ENCODE measurements around the gene SHOX. TPM values are rescaled to one million over a fixed set of nuclear protein-coding genes. Genes with fewer than 3 reads are reported as not detected.
A peak's percentile ranks its signal among the peaks of the same experiment; 100 is the strongest.
"Not testable (repeated sequence)": the region's sequence is repeated elsewhere in the genome, so short reads cannot be mapped to it uniquely, and the experiment has no call there.

Gene SHOX
- total and polyA plus RNA-seq, 5 experiments from 2014 or later = not detected

DNA sequence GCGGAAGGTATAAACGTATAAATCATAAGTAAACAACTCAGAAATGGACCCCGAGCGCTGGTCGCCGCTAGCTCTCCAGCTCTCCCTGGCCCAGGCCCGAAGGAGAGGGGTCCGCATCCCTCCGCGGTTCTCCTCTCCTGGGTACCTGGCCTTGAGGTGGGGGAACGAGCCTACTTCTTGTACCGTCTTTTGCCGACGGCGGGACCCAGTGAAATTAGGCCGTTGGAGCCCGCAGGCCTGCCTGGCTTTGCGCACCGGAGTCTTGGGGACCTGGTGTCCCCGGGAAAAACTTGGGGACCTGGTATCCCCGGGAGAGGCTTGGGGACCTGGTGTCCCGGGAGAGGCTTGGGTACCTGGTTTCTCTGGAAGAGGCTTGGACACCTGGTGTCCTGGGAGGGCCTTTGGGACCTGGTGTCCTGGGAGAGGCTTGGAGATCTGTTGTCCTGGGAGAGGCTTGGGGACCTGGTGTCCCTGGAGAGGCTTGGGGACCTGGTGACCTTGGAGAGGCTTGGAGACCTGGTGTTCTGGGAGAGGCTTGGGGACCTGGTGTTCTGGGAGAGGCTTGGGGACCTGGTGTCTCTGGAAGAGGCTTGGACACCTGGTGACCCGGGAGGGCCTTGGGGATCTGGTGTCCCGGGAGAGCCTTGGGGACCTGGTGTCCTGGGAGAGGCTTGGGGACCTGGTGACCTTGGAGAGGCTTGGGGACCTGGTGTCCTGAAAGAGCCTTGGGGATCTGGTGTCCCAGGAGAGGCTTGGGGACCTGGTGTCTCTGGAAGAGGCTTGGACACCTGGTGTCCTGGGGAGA lies 12.0 kb downstream of the SHOX start:
- H3K9me3 Mint-ChIP-seq = peaks cover 0 to 3% (median 0%) of the 10 kb centered on the region in 9 donors
- H3K27me3 Mint-ChIP-seq = peaks cover 16 to 57% (median 44%) of the 10 kb centered on the region in 5 donors
- POLR2A ChIA-PET = no interaction called here
- no peak overlapping the region for H3K27ac Mint-ChIP-seq
- peaks cover 5 to 8% (median 7%) of the 10 kb centered on the region in 4 donors for H3K4me1 Mint-ChIP-seq
- DNase-seq (peak in 1 of 10 donors; percentile 14), ATAC-seq (no peak)
- H3K36me3 Mint-ChIP-seq = peaks cover 0 to 2% (median 0%) of the 10 kb centered on the region in 3 donors
- H3K4me3 Mint-ChIP-seq = no peak overlapping the region

DNA sequence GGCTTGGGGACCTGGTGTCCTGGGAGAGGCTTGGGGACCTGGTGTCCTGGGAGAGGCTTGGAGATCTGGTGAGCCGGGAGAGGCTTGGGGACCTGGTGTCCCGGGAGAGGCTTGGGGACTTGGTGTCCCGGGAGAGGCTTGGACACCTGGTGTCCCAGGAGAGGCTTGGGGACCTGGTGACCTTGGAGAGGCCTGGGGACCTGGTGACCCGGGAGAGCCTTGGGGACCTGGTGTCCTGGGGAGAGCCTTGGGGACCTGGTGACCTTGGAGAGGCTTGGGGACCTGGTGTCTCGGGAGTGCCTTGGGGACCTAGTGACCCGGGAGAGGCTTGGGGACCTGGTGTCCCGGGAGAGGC lies 12.6 kb downstream of the SHOX start:
- POLR2A ChIA-PET = no interaction called here
- no peak for ATAC-seq
- no peak for DNase-seq
- H3K27ac Mint-ChIP-seq = no peak overlapping the region
- peaks cover 0 to under 1% (median 0%) of the 10 kb centered on the region in 3 donors for H3K36me3 Mint-ChIP-seq
- H3K27me3 Mint-ChIP-seq = peaks cover 10 to 52% (median 38%) of the 10 kb centered on the region in 5 donors
- H3K9me3 Mint-ChIP-seq = peaks cover 0 to under 1% (median 0%) of the 10 kb centered on the region in 9 donors
- H3K4me1 Mint-ChIP-seq = peaks cover 0 to 2% (median 1%) of the 10 kb centered on the region in 4 donors
- no peak overlapping the region for H3K4me3 Mint-ChIP-seq

DNA sequence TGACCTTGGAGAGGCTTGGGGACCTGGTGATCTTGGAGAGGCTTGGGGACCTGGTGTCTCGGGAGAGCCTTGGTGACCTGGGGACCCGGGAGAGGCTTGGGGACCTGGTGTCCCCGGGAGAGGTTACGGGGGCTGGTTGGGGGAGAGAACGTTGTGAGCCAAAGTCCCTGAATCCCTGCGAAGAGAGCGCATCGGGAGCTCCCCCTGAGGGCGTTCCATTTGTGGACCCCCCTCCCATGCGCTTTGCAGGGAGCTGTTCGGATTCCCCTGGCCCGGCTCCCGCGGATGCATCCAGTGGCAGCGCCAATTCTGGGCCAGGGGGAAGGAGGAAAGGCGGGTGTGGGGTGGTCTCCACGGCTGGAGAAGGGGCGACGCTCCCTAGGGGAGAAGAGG lies 13.3 kb downstream of the SHOX start:
- ATAC-seq (no peak), DNase-seq (no peak)
- POLR2A ChIA-PET = no interaction called here
- Mint-ChIP-seq H3K4me3 (no peak overlapping the region), H3K27me3 (peaks cover 9 to 48% (median 31%) of the 10 kb centered on the region in 5 donors), H3K27ac (no peak overlapping the region), H3K36me3 (no peaks in the 10 kb centered on the region), H3K4me1 (peaks cover 0 to 1% (median 0%) of the 10 kb centered on the region in 4 donors), H3K9me3 (no peaks in the 10 kb centered on the region)

DNA sequence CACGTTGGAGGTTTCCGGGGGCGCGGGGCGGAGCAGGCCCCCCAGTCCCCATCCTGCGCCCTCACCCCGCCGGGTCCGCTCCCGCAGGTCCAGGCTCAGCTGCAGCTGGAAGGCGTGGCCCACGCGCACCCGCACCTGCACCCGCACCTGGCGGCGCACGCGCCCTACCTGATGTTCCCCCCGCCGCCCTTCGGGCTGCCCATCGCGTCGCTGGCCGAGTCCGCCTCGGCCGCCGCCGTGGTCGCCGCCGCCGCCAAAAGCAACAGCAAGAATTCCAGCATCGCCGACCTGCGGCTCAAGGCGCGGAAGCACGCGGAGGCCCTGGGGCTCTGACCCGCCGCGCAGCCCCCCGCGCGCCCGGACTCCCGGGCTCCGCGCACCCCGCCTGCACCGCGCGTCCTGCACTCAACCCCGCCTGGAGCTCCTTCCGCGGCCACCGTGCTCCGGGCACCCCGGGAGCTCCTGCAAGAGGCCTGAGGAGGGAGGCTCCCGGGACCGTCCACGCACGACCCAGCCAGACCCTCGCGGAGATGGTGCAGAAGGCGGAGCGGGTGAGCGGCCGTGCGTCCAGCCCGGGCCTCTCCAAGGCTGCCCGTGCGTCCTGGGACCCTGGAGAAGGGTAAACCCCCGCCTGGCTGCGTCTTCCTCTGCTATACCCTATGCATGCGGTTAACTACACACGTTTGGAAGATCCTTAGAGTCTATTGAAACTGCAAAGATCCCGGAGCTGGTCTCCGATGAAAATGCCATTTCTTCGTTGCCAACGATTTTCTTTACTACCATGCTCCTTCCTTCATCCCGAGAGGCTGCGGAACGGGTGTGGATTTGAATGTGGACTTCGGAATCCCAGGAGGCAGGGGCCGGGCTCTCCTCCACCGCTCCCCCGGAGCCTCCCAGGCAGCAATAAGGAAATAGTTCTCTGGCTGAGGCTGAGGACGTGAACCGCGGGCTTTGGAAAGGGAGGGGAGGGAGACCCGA lies 14.0 kb downstream of the SHOX start:
- Mint-ChIP-seq H3K9me3 (no peaks in the 10 kb centered on the region), H3K27me3 (peaks cover 4 to 42% (median 24%) of the 10 kb centered on the region in 5 donors), H3K36me3 (no peaks in the 10 kb centered on the region), H3K4me1 (peaks cover 0 to 1% (median 0%) of the 10 kb centered on the region in 4 donors), H3K4me3 (no peak overlapping the region), H3K27ac (no peak overlapping the region)
- ATAC-seq (no peak), DNase-seq (peak in 1 of 10 donors; percentile 17)
- POLR2A ChIA-PET = no interaction called here

DNA sequence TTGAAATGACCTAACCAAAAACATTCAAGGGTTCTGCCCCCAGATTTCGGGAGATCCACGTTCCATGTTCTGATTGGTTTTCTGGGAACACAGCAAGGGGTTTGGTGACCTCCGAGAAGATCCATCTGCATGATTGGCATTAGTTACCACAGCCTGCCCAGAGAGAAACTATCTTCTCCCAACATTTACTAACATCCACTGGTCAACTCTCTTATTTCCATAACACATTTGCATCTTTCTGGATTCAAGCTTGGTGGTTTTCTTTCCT lies 15.6 kb downstream of the SHOX start:
- no peak for DNase-seq
- Mint-ChIP-seq H3K36me3 (no peaks in the 10 kb centered on the region), H3K27me3 (peaks cover 0 to 31% (median 14%) of the 10 kb centered on the region in 5 donors), H3K27ac (no peak overlapping the region), H3K4me3 (no peak overlapping the region), H3K9me3 (no peaks in the 10 kb centered on the region), H3K4me1 (peaks cover 0 to 1% (median 0%) of the 10 kb centered on the region in 4 donors)
- no peak for ATAC-seq
- POLR2A ChIA-PET = no interaction called here

DNA sequence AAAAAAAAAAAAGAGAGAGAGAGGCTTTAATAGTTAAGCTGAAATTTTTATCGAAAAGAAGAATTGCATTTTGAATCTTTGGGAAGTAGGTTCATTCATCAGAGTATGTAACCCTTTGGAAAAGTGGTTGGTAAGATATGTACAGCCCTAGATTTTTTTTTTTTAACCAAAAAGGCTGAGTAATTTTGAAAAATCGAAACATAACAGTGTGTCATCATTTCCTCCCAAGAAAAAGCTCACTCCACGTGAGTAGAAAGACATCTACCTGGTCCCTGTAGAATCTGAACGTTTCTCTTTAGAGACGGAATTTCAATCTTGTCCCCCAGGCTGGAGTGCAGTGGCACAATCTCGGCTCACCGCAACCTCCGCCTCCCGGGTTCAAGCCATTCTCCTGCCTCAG lies 16.2 kb downstream of the SHOX start:
- no peaks in the 10 kb centered on the region for H3K9me3 Mint-ChIP-seq
- H3K36me3 Mint-ChIP-seq = no peaks in the 10 kb centered on the region
- POLR2A ChIA-PET = no interaction called here
- peaks cover 0 to 1% (median 0%) of the 10 kb centered on the region in 4 donors for H3K4me1 Mint-ChIP-seq
- no peak overlapping the region for H3K4me3 Mint-ChIP-seq
- peaks cover 0 to 30% (median 13%) of the 10 kb centered on the region in 5 donors for H3K27me3 Mint-ChIP-seq
- no peak for DNase-seq
- ATAC-seq = no peak
- no peak overlapping the region for H3K27ac Mint-ChIP-seq

DNA sequence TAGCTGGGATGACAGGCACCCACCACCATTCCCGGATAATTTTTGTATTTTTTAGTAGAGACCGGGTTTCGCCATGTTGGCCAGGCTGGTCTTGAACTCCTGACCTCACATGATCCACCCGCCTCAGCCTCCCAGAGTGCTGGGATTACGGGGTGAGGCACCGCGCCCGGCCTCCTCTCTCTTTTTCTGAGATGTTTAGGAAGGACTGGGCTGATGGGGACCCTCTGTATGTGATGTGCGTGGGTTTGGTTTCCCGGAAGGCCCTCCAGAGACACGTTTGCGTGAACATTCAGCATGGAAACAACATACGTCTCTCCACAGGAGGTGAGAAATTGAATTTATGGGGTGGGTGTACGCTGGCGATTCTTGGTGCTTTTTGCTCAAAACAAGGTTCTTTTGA lies 18.6 kb downstream of the SHOX start:
- Mint-ChIP-seq H3K36me3 (no peaks in the 10 kb centered on the region), H3K9me3 (no peaks in the 10 kb centered on the region), H3K27ac (no peak overlapping the region), H3K27me3 (peaks cover 0 to 19% (median 4%) of the 10 kb centered on the region in 5 donors), H3K4me3 (no peak overlapping the region), H3K4me1 (no peaks in the 10 kb centered on the region)
- DNase-seq (peak in 1 of 10 donors; percentile 11), ATAC-seq (no peak)
- POLR2A ChIA-PET = no interaction called here

DNA sequence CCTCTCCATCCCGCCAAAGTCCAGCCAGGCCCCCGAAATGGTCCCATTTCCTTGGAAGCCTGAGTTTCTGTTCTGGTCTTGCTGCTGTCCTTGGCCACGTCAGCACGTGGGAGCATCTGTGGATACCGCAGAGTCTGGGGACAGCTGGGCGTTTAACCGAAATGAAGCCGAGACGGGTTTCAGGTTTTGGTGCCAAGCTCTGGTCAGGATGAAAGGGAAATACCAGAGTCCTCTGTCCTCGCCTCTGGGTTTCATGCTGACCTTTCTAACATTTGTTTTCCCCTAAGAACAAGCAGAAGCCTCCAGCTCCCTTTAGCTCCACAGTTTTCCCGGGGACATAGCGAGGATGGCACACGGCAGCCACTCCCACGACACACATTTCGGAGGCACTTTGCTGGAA lies 19.7 kb downstream of the SHOX start:
- Mint-ChIP-seq H3K4me1 (no peaks in the 10 kb centered on the region), H3K27ac (no peak overlapping the region), H3K9me3 (no peaks in the 10 kb centered on the region), H3K4me3 (no peak overlapping the region), H3K27me3 (peaks cover 0 to 14% (median 3%) of the 10 kb centered on the region in 5 donors), H3K36me3 (no peaks in the 10 kb centered on the region)
- no peak for DNase-seq
- no peak for ATAC-seq
- POLR2A ChIA-PET = no interaction called here

DNA sequence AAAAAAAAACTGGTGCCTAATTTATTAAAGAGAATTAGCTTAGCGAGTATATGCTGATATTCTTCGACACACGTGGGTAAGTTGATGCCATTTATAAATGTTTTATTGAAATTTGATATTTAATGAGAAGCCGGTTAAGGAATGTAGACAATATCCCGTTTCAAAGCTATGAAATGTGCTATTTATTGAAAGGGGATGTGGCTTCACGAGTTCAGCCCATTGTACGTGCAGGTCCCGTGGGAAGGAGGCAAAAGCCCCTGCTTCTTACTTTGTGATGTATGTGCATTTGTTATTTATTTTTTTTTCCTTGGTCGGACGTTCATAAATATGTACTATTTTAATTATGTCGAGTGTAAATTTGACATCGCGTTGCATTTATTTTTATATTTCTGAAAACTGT lies 20.2 kb downstream of the SHOX start:
- DNase-seq = no peak
- POLR2A ChIA-PET = no interaction called here
- no peak for ATAC-seq
- Mint-ChIP-seq H3K4me3 (no peak overlapping the region), H3K36me3 (no peaks in the 10 kb centered on the region), H3K27ac (no peak overlapping the region), H3K27me3 (peaks cover 0 to 14% (median 3%) of the 10 kb centered on the region in 5 donors), H3K4me1 (no peaks in the 10 kb centered on the region), H3K9me3 (no peaks in the 10 kb centered on the region)

DNA sequence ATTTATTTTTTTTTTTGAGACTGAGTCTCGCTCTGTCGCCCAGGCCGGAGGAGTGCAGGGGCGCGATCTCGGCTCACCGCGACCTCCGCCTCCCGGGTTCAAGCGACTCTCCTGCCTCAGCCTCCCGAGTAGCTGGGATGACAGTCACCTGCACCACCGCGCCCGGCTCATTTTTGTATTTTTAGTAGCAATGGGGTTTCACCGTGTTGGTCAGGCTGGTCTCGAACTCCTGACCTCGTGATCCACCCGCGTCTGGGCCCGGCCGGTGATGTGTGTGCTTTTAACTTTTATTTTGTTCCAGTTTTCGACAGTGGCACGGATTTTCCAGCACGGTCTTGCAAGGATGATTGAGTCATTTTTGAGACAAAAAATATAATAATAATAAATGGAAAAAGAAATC lies 21.3 kb downstream of the SHOX start:
- H3K4me1 Mint-ChIP-seq, ATAC-seq, H3K27me3 Mint-ChIP-seq, H3K9me3 Mint-ChIP-seq, DNase-seq, POLR2A ChIA-PET, H3K36me3 Mint-ChIP-seq, H3K27ac Mint-ChIP-seq, H3K4me3 Mint-ChIP-seq: not testable (repeated sequence)

DNA sequence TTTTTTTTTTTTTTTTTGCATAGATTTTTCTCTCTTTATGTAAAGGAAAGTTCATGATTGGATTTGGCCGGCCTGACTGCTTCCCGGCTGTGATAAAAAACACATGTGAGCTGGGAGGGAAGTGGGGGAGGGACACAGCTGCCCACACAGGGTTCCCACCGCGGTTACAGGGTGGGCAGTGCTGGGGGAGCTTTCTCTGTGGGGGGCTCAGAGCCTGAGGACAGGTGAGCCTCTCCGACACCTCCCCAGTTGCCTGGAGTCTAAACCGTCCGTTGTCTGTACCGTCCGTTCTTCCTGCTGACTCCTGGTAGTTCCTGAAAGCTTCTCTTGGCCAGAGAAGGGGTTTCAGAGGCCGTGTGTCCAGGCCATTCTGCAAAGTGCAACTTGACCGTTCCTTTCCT lies 21.8 kb downstream of the SHOX start:
- no peaks in the 10 kb centered on the region for H3K4me1 Mint-ChIP-seq
- no peak overlapping the region for H3K4me3 Mint-ChIP-seq
- no peak for DNase-seq
- no peaks in the 10 kb centered on the region for H3K36me3 Mint-ChIP-seq
- no peak for ATAC-seq
- peaks cover 0 to 10% (median 4%) of the 10 kb centered on the region in 5 donors for H3K27me3 Mint-ChIP-seq
- POLR2A ChIA-PET = no interaction called here
- no peaks in the 10 kb centered on the region for H3K9me3 Mint-ChIP-seq
- H3K27ac Mint-ChIP-seq = no peak overlapping the region

DNA sequence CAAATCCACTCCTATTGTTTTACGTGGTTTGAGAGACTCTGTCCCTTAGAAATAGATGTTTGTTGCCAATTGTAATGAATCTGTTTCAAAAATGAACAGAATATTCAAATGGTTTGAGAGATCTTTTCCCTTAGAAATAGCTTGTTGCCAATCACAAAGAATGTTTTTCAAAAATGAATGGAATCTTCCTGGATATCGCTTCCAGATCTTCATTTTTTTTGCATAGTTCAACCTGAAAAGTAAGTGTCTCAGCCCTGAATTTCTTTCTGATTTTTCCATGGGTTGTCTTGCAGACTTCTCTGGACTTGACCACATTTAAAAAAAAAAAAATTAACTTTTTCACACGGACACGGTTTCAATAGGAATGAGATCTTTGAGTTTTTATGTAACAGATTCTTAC lies 22.7 kb downstream of the SHOX start:
- DNase-seq (no peak), ATAC-seq (no peak)
- POLR2A ChIA-PET = no interaction called here
- H3K4me3 Mint-ChIP-seq = no peak overlapping the region
- no peaks in the 10 kb centered on the region for H3K9me3 Mint-ChIP-seq
- H3K36me3 Mint-ChIP-seq = no peaks in the 10 kb centered on the region
- H3K27ac Mint-ChIP-seq = no peak overlapping the region
- no peaks in the 10 kb centered on the region for H3K4me1 Mint-ChIP-seq
- peaks cover 0 to 12% (median 4%) of the 10 kb centered on the region in 5 donors for H3K27me3 Mint-ChIP-seq

DNA sequence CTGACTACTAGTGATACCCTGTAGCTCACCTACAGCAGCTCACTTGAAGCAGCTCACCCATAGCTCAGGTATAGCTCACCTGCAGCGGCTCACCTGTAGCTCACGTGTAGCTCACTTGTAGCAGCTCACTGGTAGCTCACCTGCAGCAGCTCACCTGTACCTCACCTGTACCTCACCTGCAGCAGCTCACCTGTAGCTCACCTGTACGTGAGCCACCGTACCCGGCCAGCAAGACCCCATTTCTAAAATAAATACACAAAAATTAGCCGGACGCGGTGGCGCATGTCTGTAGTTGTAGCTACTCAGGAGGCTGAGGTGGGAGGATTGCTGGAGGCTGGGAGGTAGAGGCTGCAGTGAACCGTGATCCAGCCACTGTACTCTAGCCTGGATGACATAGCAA lies 30.6 kb downstream of the SHOX start:
- ATAC-seq (no peak), DNase-seq (peak in 1 of 10 donors; percentile 46)
- Mint-ChIP-seq H3K27me3 (peaks cover 0 to 18% (median 4%) of the 10 kb centered on the region in 5 donors), H3K9me3 (peaks cover 0 to 11% (median 0%) of the 10 kb centered on the region in 9 donors), H3K27ac (no peak overlapping the region), H3K4me3 (no peak overlapping the region), H3K36me3 (no peaks in the 10 kb centered on the region), H3K4me1 (no peaks in the 10 kb centered on the region)
- POLR2A ChIA-PET = no interaction called here
